ENCODE measurements around the gene PLCD1.

Gene PLCD1

DNA sequence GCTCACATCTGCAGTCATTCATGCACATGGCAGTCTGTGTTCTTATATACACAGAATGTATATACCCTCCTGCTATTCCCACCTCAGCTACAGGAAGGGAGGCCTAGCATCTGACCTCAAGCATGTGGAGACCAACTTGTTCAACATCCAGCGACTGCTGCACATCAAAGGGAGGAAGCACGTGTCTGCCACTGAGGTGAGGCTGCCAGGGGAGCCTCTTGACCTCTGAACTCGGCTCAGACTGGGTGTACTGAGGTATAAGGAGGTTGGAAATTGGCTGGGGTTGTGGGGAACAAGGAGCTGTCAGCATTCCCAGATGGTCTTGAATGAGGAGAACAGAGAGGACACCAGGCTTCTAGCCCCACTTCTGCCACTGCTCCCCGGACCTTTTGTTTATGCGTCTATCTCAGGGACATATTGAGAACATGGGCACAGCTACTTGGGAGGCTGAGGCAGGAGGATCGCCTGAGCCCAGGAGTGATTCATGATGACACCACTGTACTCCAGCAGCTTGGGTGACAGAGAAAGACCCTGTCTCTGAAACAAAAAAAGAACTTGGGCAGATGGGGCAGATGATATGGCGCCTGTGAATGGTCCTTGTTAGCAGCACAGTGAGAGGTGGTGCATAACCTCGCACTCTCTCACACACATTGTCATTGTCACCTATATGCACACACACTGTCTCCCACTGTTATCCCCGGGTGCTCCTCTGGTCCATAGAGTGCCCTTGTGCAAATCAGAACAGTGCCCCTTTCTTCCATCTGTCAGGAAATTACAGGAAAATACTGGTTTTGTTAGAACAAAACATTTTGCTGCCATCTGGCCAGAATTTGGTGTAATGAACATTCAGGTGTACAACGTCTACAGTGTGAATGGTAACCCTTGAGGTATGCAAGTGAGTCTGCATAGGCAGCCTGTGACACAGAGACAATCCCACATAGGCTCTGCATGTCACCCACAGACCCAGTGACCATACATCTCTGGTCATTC, 33.5 kb downstream of the PLCD1 start:
- no peak overlapping the region for H3K9ac ChIP-seq (ENCODE audit: low read length)
- no peak overlapping the region for H3K27ac ChIP-seq (ENCODE audit: low read depth, low read length)
- H3K4me3 ChIP-seq (ENCODE audit: low read depth in 1 of 2, low read length in 2 of 2) = no peak overlapping the region
- H3K36me3 ChIP-seq (ENCODE audit: insufficient read depth, low read length) = no peaks in the 10 kb centered on the region
- no peaks in the 10 kb centered on the region for H3K27me3 ChIP-seq (ENCODE audit: control insufficient read depth in 1 of 2, insufficient read depth in 2 of 2, low read length in 2 of 2)
- H3K9me3 ChIP-seq (ENCODE audit: low read length) = no peaks in the 10 kb centered on the region
- H3K4me1 ChIP-seq (ENCODE audit: insufficient read depth, low read length) = peaks cover 16% of the 10 kb centered on the region

- H3K36me3 ChIP-seq (ENCODE audit: insufficient read depth, low read length) = no peaks in the 10 kb centered on the region
- H3K27ac ChIP-seq (ENCODE audit: low read depth, low read length) = peak overlapping the region; percentile 79
- no peak overlapping the region for H3K9ac ChIP-seq (ENCODE audit: low read length)
- H3K9me3 ChIP-seq (ENCODE audit: low read length) = no peaks in the 10 kb centered on the region
- peaks cover 16% of the 10 kb centered on the region for H3K4me1 ChIP-seq (ENCODE audit: insufficient read depth, low read length)
- H3K27me3 ChIP-seq (ENCODE audit: control insufficient read depth in 1 of 2, insufficient read depth in 2 of 2, low read length in 2 of 2) = no peaks in the 10 kb centered on the region
- H3K4me3 ChIP-seq (ENCODE audit: low read depth in 1 of 2, low read length in 2 of 2) = peak overlapping the region; percentile 62 to 85
Measured at GRCh38 chr3:37994639-37994972, 34.8 kb downstream of the PLCD1 start.

- H3K4me3 ChIP-seq (ENCODE audit: low read depth in 1 of 2, low read length in 2 of 2) = peak overlapping the region; percentile 62 to 85
- H3K4me1 ChIP-seq (ENCODE audit: insufficient read depth, low read length) = peaks cover 16% of the 10 kb centered on the region
- no peaks in the 10 kb centered on the region for H3K27me3 ChIP-seq (ENCODE audit: control insufficient read depth in 1 of 2, insufficient read depth in 2 of 2, low read length in 2 of 2)
- no peaks in the 10 kb centered on the region for H3K36me3 ChIP-seq (ENCODE audit: insufficient read depth, low read length)
- peak overlapping the region; percentile 79 for H3K27ac ChIP-seq (ENCODE audit: low read depth, low read length)
- no peaks in the 10 kb centered on the region for H3K9me3 ChIP-seq (ENCODE audit: low read length)
- H3K9ac ChIP-seq (ENCODE audit: low read length) = peak overlapping the region; percentile 40
Measured at GRCh38 chr3:37993820-37994638, 35.4 kb downstream of the PLCD1 start.

DNA sequence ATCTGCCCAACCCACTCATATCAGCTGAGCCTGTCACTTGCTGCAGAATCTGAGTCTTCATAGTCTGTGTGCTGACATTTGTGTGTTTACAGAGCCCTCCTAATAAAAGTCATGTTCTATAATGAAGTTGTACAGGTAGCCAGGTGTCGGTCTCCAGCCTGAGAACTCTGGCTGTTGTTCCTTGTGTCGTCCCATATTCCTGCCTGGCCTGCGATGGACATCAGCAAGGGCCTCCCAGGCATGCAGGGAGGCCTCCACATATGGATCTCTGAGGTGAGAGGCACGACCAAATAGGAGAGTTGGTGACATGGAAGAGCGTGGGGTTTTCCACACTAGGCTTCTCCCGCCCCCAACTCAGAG, 36.0 kb downstream of the PLCD1 start:
- H3K36me3 ChIP-seq (ENCODE audit: insufficient read depth, low read length) = no peaks in the 10 kb centered on the region
- H3K27ac ChIP-seq (ENCODE audit: low read depth, low read length) = peak overlapping the region; percentile 79
- no peaks in the 10 kb centered on the region for H3K27me3 ChIP-seq (ENCODE audit: control insufficient read depth in 1 of 2, insufficient read depth in 2 of 2, low read length in 2 of 2)
- peaks cover 14% of the 10 kb centered on the region for H3K4me1 ChIP-seq (ENCODE audit: insufficient read depth, low read length)
- peak overlapping the region; percentile 62 to 85 for H3K4me3 ChIP-seq (ENCODE audit: low read depth in 1 of 2, low read length in 2 of 2)
- peak overlapping the region; percentile 40 for H3K9ac ChIP-seq (ENCODE audit: low read length)
- H3K9me3 ChIP-seq (ENCODE audit: low read length) = no peaks in the 10 kb centered on the region

DNA sequence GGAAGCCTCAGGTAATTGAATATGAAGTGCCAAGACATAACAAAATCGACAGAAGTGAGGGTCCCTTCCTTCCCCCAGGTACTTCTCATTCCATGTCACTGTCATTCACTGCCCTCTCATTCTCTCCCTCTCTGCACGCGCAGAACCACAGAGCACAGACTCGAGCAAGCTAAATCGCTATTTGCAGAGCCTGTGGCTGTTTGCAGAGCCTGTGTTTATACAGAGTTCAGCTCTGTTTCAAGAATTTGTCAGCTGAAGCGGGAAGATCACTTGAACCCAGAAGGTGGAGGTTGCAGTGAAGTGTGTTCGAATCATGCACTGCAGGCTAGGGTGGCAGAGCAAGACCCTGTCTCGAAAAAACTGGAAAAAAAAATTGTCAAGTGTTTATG, 36.4 kb downstream of the PLCD1 start:
- no peak overlapping the region for H3K27ac ChIP-seq (ENCODE audit: low read depth, low read length)
- peak overlapping the region in 1 of 2 donors; percentile 85 for H3K4me3 ChIP-seq (ENCODE audit: low read depth in 1 of 2, low read length in 2 of 2)
- no peaks in the 10 kb centered on the region for H3K9me3 ChIP-seq (ENCODE audit: low read length)
- no peak overlapping the region for H3K9ac ChIP-seq (ENCODE audit: low read length)
- H3K4me1 ChIP-seq (ENCODE audit: insufficient read depth, low read length) = peaks cover 10% of the 10 kb centered on the region
- H3K36me3 ChIP-seq (ENCODE audit: insufficient read depth, low read length) = no peaks in the 10 kb centered on the region
- H3K27me3 ChIP-seq (ENCODE audit: control insufficient read depth in 1 of 2, insufficient read depth in 2 of 2, low read length in 2 of 2) = no peaks in the 10 kb centered on the region

DNA sequence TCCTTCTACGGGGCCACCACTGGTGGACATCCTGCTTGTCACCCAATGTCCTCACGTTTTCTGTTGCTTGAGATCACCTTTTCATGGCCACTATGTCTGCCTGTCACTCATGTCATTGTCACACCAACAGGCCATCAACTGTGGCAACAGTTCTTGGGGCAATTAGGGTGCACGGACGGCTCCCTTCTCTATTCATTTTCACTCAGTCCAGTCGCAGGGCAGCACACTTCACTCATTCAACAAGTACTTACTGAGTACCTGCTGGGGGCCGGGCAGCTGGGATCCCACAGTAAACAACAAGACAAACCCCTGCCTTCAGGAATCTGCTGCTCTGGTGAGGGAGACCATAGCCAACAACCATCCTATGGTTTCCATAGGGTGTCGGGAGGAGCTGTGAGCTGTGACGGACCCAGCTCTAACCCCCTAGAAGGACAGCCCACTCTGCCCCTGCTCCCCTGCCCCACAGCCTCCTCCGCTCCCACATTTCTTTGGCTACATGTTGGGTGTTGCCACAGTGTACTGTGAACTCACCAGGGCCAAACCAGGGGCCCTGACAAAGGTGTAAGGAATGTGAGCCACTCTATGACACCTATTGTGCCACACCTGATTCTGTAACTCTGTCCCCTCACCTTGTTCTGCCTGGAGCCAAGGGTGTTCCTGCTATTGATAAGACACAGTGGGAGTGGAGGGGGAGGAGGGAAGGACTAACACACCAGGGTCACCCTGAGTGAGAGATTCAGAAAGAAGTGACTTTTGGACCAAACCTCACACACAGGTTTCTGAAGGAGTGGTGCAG, 37.0 kb downstream of the PLCD1 start:
- Histone ChIP-seq H3K27me3 (ENCODE audit: control insufficient read depth in 1 of 2, insufficient read depth in 2 of 2, low read length in 2 of 2) (no peaks in the 10 kb centered on the region), H3K27ac (ENCODE audit: low read depth, low read length) (no peak overlapping the region), H3K4me3 (ENCODE audit: low read depth in 1 of 2, low read length in 2 of 2) (no peak overlapping the region), H3K9ac (ENCODE audit: low read length) (no peak overlapping the region), H3K4me1 (ENCODE audit: insufficient read depth, low read length) (peaks cover 7% of the 10 kb centered on the region), H3K36me3 (ENCODE audit: insufficient read depth, low read length) (no peaks in the 10 kb centered on the region), H3K9me3 (ENCODE audit: low read length) (no peaks in the 10 kb centered on the region)

DNA sequence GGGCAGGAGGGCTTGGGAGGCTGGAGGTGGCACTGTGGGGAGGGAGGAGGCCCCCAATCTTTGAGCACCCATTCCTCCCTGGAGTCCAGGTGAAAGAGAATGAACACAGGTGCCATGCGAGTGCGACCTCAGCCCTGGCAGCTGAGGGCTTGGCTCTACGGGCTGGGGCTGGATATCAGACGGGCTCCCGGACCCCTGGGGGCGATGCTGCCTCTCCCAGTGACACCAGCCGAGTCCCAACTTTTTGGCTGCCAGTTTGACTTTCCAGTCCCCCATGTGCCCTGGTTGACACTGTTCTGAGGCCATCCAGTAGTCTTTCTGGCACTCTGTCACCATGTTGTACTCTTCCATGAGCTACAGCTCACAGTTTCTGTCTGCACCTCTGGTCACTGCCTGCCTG, 37.6 kb downstream of the PLCD1 start:
- Histone ChIP-seq H3K9ac (ENCODE audit: low read length) (no peak overlapping the region), H3K27me3 (ENCODE audit: control insufficient read depth in 1 of 2, insufficient read depth in 2 of 2, low read length in 2 of 2) (no peaks in the 10 kb centered on the region), H3K9me3 (ENCODE audit: low read length) (no peaks in the 10 kb centered on the region), H3K27ac (ENCODE audit: low read depth, low read length) (no peak overlapping the region), H3K36me3 (ENCODE audit: insufficient read depth, low read length) (no peaks in the 10 kb centered on the region), H3K4me1 (ENCODE audit: insufficient read depth, low read length) (peaks cover 7% of the 10 kb centered on the region), H3K4me3 (ENCODE audit: low read depth in 1 of 2, low read length in 2 of 2) (no peak overlapping the region)

- Histone ChIP-seq H3K9me3 (ENCODE audit: low read length) (no peaks in the 10 kb centered on the region), H3K4me3 (ENCODE audit: low read depth in 1 of 2, low read length in 2 of 2) (no peak overlapping the region), H3K9ac (ENCODE audit: low read length) (no peak overlapping the region), H3K27ac (ENCODE audit: low read depth, low read length) (no peak overlapping the region), H3K4me1 (ENCODE audit: insufficient read depth, low read length) (peaks cover 7% of the 10 kb centered on the region), H3K36me3 (ENCODE audit: insufficient read depth, low read length) (no peaks in the 10 kb centered on the region), H3K27me3 (ENCODE audit: control insufficient read depth in 1 of 2, insufficient read depth in 2 of 2, low read length in 2 of 2) (no peaks in the 10 kb centered on the region)
Measured at GRCh38 chr3:37991109-37991508, 38.3 kb downstream of the PLCD1 start.

DNA sequence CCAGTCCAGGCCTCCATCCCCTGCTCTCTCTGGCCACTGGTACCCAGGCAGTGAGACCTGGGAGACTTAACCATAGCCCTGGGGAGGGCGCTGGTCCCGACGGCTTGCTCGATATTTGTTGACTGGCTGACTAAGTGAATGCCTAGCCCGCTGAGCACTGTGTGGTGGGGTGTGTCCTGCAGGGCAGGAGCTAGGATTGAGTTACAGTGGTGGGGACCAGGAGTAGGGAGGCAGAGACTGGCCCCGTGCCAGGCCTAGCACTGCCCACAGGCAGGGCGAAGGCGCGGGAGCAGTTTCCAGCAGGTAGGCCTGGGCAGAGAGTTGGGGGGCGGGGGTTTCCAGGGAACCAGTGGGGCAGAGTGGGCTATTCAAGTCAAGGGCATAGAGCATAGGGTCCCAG, 38.9 kb downstream of the PLCD1 start, which contains the start of gene VILL:
Gene VILL, plus strand, starts transcription at position 260 of the 400 bp plus-strand sequence. CDS start 2,887 bp downstream, outside the sequence.
- no peak within 1 kb of the TSS for H3K27ac ChIP-seq (ENCODE audit: low read depth, low read length)

DNA sequence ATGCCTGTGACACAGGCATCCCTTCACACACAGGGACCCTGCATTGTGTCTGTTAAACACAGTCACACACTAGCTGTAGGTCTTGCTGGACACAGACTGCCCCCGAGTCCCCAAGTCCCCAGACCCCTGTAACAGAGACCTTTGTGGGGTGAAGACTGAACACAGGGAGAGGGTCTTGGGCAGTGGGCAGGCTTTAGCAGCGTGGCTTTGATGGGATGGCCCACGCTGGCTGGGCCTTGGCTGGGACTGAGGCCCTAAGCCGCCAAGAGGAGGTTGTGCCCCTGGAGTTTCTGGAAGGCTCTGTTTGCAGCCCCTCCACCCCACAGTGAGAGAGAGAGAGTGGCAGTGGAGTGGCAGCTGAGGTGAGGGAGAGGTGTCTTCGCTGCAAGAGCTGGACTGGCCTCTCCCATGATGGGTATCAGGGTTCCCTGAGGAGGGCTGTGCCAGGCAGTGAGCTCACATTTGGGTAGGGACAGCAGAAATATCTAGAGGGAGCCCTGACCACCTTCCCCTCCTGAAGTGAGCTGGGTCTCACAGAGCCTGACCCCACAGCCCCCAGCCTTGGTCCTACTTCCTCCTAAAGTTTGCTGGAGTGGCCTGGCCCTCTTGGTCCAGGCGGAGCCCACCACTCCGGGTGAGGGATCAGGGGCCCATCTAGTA, 39.5 kb downstream of the PLCD1 start:
- Histone ChIP-seq H3K9ac (ENCODE audit: low read length) (no peak overlapping the region), H3K4me3 (ENCODE audit: low read depth in 1 of 2, low read length in 2 of 2) (no peak overlapping the region), H3K4me1 (ENCODE audit: insufficient read depth, low read length) (peaks cover 7% of the 10 kb centered on the region), H3K9me3 (ENCODE audit: low read length) (no peaks in the 10 kb centered on the region), H3K36me3 (ENCODE audit: insufficient read depth, low read length) (peaks cover 3% of the 10 kb centered on the region), H3K27ac (ENCODE audit: low read depth, low read length) (no peak overlapping the region), H3K27me3 (ENCODE audit: control insufficient read depth in 1 of 2, insufficient read depth in 2 of 2, low read length in 2 of 2) (no peaks in the 10 kb centered on the region)

More for the DNA sequence above, 38.9 kb downstream of the PLCD1 start, which contains the start of gene VILL:
- Histone ChIP-seq H3K27me3 (ENCODE audit: control insufficient read depth in 1 of 2, insufficient read depth in 2 of 2, low read length in 2 of 2) (no peaks in the 10 kb centered on the region), H3K4me3 (ENCODE audit: low read depth in 1 of 2, low read length in 2 of 2) (no peak within 1 kb of the TSS), H3K4me1 (ENCODE audit: insufficient read depth, low read length) (peaks cover 7% of the 10 kb centered on the region), H3K9me3 (ENCODE audit: low read length) (no peaks in the 10 kb centered on the region), H3K9ac (ENCODE audit: low read length) (no peak within 1 kb of the TSS), H3K36me3 (ENCODE audit: insufficient read depth, low read length) (no peaks in the 10 kb centered on the region)
